Left ventricle myocardium inferior (tissue), 1 donor: ENCODE measurements around the gene KBTBD3. TPM values are rescaled to one million over a fixed set of nuclear protein-coding genes. Genes with fewer than 3 reads are reported as not detected.
"Not testable (repeated sequence)": the region's sequence is repeated elsewhere in the genome, so short reads cannot be mapped to it uniquely, and the experiment has no call there.

ENCODE experiments used
- DNase-seq: peaks from one replicate; pipeline ENCODE4 v3.0.0-alpha.2; 2020
- H3K27ac ChIP-seq: fragments of 200-600 bp; replicated peaks from 2 replicates; pipeline ENCODE4 v1.8.0; 2021
- H3K27me3 ChIP-seq: fragments of 200-600 bp; 2 replicates; pipeline ENCODE4 v1.8.0; 2021; ENCODE audit warnings: low read depth
- H3K36me3 ChIP-seq: fragments of 200-600 bp; 2 replicates; pipeline ENCODE4 v1.8.0; 2021
- H3K4me1 ChIP-seq: fragments of 200-600 bp; 2 replicates; pipeline ENCODE4 v1.8.0; 2021
- H3K4me3 ChIP-seq: fragments of 200-600 bp; 2 replicates; pipeline ENCODE4 v1.8.0; 2021; ENCODE audit warnings: mild to moderate bottlenecking, moderate library complexity
- H3K9me3 ChIP-seq: fragments of 200-600 bp; replicated peaks from 2 replicates; pipeline ENCODE4 v1.8.0; 2021
- intact Hi-C: fragments of 100-400 bp; cut with micrococcal nuclease; formaldehyde crosslinking; loops from one replicate; pipeline ENCODE4 v1.11.0; 2022
- total RNA-seq: library from RNA; stranded (reverse); fragmentation: NEBNext Ultra II Directional; extraction: Animal tissue kit (Norgen Biotek cat#: 25700); gene quantifications from one replicate; pipeline ENCODE4 v1.2.1, GENCODE V29; 2021
- TF ChIP-seq, protein P1 (sequence below): fragments of 200-600 bp; IDR thresholded peaks from 2 replicates; pipeline ENCODE4 v1.8.0; 2021; ENCODE audit warnings: antibody characterized with exemption, mild to moderate bottlenecking, borderline replicate concordance
- donor health status: DM: no; HTN: yes; CAD: no; lungs with severe emphysema.

The KBTBD3 gene
- total RNA-seq, 1 donor from 2014 or later, result 13.8 TPM

DNA sequence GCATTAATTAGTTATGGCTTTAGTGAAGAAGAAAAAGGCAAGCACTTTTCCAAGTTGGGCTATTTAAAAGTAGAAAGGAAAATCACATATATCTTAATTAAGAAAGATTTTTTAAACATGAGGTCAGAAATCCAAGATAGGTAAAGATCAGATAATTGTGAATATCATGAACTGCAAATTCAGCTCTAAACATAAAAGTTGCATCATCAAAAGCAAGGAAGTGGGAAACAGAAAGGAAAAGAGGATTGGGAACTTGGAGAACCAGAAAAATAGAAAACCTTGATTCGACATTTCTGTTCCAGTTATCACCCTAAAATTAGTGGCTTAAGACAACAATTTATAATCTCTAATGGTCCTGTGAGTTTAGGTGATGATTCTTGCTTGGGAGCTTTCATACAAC is 17.5 kb downstream of the KBTBD3 start:
- peaks cover 18% of the 10 kb centered on the region for H3K36me3 ChIP-seq
- H3K4me1 ChIP-seq, result no peaks in the 10 kb centered on the region
- intact Hi-C loops, result no loop called here
- H3K27me3 ChIP-seq, result no peaks in the 10 kb centered on the region
- no peaks in the 10 kb centered on the region for H3K9me3 ChIP-seq
- no peak overlapping the region for H3K4me3 ChIP-seq
- TF ChIP-seq, protein P1, sequence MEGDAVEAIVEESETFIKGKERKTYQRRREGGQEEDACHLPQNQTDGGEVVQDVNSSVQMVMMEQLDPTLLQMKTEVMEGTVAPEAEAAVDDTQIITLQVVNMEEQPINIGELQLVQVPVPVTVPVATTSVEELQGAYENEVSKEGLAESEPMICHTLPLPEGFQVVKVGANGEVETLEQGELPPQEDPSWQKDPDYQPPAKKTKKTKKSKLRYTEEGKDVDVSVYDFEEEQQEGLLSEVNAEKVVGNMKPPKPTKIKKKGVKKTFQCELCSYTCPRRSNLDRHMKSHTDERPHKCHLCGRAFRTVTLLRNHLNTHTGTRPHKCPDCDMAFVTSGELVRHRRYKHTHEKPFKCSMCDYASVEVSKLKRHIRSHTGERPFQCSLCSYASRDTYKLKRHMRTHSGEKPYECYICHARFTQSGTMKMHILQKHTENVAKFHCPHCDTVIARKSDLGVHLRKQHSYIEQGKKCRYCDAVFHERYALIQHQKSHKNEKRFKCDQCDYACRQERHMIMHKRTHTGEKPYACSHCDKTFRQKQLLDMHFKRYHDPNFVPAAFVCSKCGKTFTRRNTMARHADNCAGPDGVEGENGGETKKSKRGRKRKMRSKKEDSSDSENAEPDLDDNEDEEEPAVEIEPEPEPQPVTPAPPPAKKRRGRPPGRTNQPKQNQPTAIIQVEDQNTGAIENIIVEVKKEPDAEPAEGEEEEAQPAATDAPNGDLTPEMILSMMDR, result no peak
- no peak overlapping the region for H3K27ac ChIP-seq
- DNase-seq, result no peak

DNA sequence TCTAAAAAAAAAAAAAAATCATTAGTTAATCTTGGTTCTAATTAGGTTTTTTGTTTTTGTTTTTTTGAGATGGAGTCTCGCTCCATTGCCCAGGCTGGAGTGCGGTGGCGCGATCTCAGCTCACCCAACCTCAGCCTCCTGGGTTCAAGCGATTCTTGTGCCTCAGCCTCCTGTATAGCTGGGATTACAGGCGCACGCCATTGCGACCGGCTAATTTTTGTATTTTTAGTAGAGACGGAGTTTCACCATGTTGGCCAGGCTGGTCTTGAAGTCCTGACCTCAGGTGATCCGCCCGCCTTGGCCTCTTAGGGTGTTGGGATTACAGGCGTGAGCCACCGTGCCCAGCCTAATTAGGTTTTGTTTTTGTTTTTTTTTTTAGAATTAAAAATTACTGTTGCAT is 18.8 kb downstream of the KBTBD3 start:
- DNase-seq, H3K27ac ChIP-seq, H3K4me1 ChIP-seq, H3K4me3 ChIP-seq, H3K9me3 ChIP-seq, H3K27me3 ChIP-seq, intact Hi-C loops: not testable (repeated sequence)
- peaks cover 23% of the 10 kb centered on the region for H3K36me3 ChIP-seq

DNA sequence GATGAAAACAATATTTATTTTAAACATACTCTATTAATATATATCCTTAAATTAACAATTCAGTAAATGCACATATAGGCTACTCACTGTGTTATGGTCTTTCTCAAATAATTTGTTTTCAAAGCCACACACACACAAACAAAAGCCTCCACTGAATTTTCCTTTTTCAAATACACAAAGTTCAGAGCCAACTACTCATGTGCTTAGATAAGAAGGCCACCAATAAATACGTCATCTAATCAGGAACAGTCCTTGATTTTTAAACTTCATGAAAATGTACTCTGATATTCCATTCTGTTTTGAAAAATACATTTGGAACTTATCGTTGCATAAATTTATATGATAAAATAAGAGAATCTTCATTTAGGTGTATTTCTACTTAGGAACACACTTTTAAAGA is 26.0 kb downstream of the KBTBD3 start:
- Histone ChIP-seq H3K36me3 (peaks cover 9% of the 10 kb centered on the region), H3K9me3 (no peaks in the 10 kb centered on the region), H3K4me1 (no peaks in the 10 kb centered on the region), H3K27me3 (no peaks in the 10 kb centered on the region), H3K4me3 (no peak overlapping the region), H3K27ac (no peak overlapping the region)
- intact Hi-C loops, result no loop called here
- no peak for DNase-seq
- TF ChIP-seq, protein P1, result no peak

DNA sequence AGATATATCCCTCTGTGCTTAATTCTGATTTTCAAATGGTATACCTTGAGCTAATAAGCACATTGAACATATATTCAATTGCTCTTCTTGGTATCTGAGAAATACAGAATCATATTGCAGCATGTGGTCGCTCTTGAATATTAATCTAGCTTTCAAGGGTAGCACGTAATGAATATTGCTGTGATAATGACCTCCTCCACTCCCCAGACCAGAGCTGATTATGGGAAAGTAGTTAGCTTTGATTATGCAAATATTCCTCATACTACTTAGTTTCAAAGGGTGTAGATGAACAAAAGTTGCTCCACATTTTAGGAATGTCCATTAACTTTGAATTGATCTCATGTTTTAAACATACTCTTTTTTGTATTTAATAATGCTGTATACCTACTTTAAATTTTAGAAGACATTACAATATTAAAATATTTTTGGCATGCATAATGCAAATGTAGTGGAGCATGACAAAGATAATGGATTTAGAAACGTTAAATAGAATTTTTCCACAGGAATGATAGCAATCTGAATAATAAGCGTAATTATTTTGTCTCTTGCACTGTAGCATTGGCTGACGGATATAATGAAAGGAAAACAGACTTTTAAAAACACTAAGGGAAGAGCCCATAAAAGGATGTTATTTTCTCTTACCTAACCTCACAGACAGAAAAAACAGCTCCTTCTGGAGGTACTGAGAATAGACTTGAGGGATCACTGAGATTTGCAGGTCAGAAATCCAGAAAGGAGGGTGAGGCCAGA is 27.2 kb downstream of the KBTBD3 start:
- Histone ChIP-seq H3K4me3 (no peak overlapping the region), H3K36me3 (peaks cover 9% of the 10 kb centered on the region), H3K9me3 (no peaks in the 10 kb centered on the region), H3K27me3 (no peaks in the 10 kb centered on the region), H3K4me1 (no peaks in the 10 kb centered on the region), H3K27ac (no peak overlapping the region)
- intact Hi-C loops, result no loop called here
- TF ChIP-seq, protein P1, result no peak
- no peak for DNase-seq

DNA sequence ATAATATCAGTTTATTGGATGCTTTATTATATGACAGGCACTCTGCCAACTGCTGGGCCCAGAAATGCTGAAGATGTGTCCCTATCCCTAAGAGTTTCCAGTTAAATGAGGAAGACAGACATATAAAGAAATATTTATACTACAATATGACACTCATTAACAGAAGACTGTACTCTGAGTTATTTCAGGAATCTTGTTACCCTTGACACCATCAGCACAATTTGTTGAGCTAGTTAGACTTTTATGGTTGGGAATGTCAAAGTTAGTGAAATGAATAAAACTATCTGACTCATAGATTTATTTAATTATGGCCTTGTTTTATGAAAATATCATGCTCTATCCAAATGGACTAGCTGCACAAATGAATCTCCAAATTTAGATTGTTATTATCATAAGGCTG is 29.5 kb downstream of the KBTBD3 start:
- TF ChIP-seq, protein P1, result no peak
- no peaks in the 10 kb centered on the region for H3K4me1 ChIP-seq
- no peaks in the 10 kb centered on the region for H3K27me3 ChIP-seq
- intact Hi-C loops, result no loop called here
- H3K4me3 ChIP-seq, result no peak overlapping the region
- H3K27ac ChIP-seq, result no peak overlapping the region
- DNase-seq, result no peak
- no peaks in the 10 kb centered on the region for H3K9me3 ChIP-seq
- no peaks in the 10 kb centered on the region for H3K36me3 ChIP-seq

DNA sequence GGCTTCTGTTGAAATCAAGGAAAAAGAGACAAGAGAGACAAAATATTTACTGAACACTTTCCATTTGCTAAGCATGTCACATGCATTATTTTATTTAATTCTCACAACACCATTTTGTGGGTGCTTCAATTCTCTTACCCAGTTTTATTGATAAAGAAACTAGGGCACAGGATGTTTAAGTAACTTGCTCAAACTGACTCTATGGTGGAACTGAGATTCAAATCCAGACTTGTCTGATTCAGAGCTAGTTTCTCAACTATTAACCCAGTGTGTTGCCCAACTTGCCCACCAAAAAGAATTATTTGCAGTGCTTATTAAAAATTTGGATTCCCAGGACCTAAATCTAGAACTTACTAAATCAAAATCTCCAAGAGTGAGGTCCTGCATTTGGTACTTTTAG is 33.6 kb downstream of the KBTBD3 start:
- Histone ChIP-seq H3K9me3 (no peaks in the 10 kb centered on the region), H3K4me3 (no peak overlapping the region), H3K27ac (no peak overlapping the region), H3K4me1 (no peaks in the 10 kb centered on the region), H3K27me3 (no peaks in the 10 kb centered on the region), H3K36me3 (no peaks in the 10 kb centered on the region)
- intact Hi-C loops, result no loop called here
- TF ChIP-seq, protein P1, result no peak
- no peak for DNase-seq
